HCT116 (cell line): ENCODE results near the gene CCDC137. TPM values are rescaled to one million over a fixed set of nuclear protein-coding genes. Genes with fewer than 3 reads are reported as not detected.

Experiments
- ATAC-seq: fragments of 200-7000 bp; cut with Tn5 transposase; 2 replicates; pipeline ENCODE4 v1.9.1; 2020; ENCODE audit warnings: mild to moderate bottlenecking, moderate library complexity
- BruUV-seq: library from RNA; stranded (reverse); fragments of 400-500 nt; replicated peaks from 2 replicates; lab custom pipeline; 2021; lab: Mats Ljungman, UMichigan
- CTCF ChIA-PET: fragments of 300-600 bp; sonication (Branson Sonifier 250); formaldehyde crosslinking; loops from one replicate; lab custom pipeline; 2021; ENCODE audit warnings: antibody characterized with exemption; lab: Charles Lee
- POLR2A ChIA-PET: fragments of 300-600, 350-600 bp; sonication (Branson Sonifier 250); formaldehyde crosslinking; loops from one replicate; lab custom pipeline; 2021; ENCODE audit warnings: antibody characterized with exemption; lab: Charles Lee
- RAD21 ChIA-PET, 2 experiments: fragments of 300-600 bp; sonication (Branson Sonifier 250); formaldehyde crosslinking; loops; one replicate each; lab custom pipeline; 2023; ENCODE audit warnings: low total read pairs in 2 of 2; ENCODE audit not compliant: uncharacterized antibody in 2 of 2, unreplicated experiment in 2 of 2, low non-redundant PET in 1 of 2; lab: Charles Lee
- DNase-seq: peaks from one replicate; pipeline ENCODE4 v3.0.0-alpha.2; 2010; ENCODE audit warnings: low read depth, low spot score
- H2AFZ ChIP-seq: fragments of 200-600 bp; shearing (Covaris generic), sonication (generic); 2 replicates; pipeline ENCODE4 v1.6.1; 2017; ENCODE audit warnings: low read depth, mixed run types, mixed read lengths, antibody characterized with exemption, low read length; ENCODE audit not compliant: poor library complexity, severe bottlenecking
- H3K27ac ChIP-seq: 2 replicates; pipeline ENCODE4 v1.5.1; 2012; ENCODE audit warnings: low read depth, low read length
- H3K27me3 ChIP-seq: fragments of 200-600 bp; sonication (generic); 2 replicates; pipeline ENCODE4 v1.6.1; 2016; ENCODE audit warnings: mixed run types, low read length, mixed read lengths; ENCODE audit not compliant: insufficient read depth
- H3K36me3 ChIP-seq, 2 experiments: fragments of 200-500 bp in 1 of 2; fragments of 200-600 bp in 1 of 2; sonication (Bioruptor generic) in 1 of 2; sonication (generic) in 1 of 2; 2 replicates each; pipeline versions ENCODE4 v1.5.1 to v1.6.1; 2014 to 2016; ENCODE audit warnings: low read length in 2 of 2, inconsistent platforms in 1 of 2, mixed read lengths in 1 of 2, mixed run types in 1 of 2; ENCODE audit not compliant: insufficient read depth in 2 of 2, control insufficient read depth in 1 of 2
- H3K4me1 ChIP-seq, 2 experiments: fragments of 200-600 bp in 1 of 2; sonication (generic) in 1 of 2; 2 replicates each; pipeline versions ENCODE4 v1.5.1 to v1.6.1; 2012 to 2017; ENCODE audit warnings: low read length in 2 of 2, inconsistent platforms in 1 of 2, mild to moderate bottlenecking in 1 of 2, mixed read lengths in 1 of 2, mixed run types in 1 of 2, moderate library complexity in 1 of 2; ENCODE audit not compliant: insufficient read depth in 2 of 2, control insufficient read depth in 1 of 2
- H3K4me2 ChIP-seq: fragments of 200-600 bp; sonication (generic); 2 replicates; pipeline ENCODE4 v1.6.1; 2017; ENCODE audit warnings: mixed run types, low read length, mixed read lengths
- H3K4me3 ChIP-seq, 2 experiments: fragments of 200-600 bp in 1 of 2; sonication (generic) in 1 of 2; replicated peaks in 1 of 2; 2 replicates each; pipeline ENCODE4 v1.5.1; 2011 to 2016; ENCODE audit warnings: low read length in 2 of 2, control low read depth in 1 of 2, low read depth in 1 of 2, mild to moderate bottlenecking in 1 of 2, mixed read lengths in 1 of 2, mixed run types in 1 of 2
- H3K79me2 ChIP-seq: fragments of 200-600 bp; sonication (generic); 2 replicates; pipeline ENCODE4 v1.6.1; 2017; ENCODE audit warnings: mild to moderate bottlenecking, mixed run types, low read length, moderate library complexity, mixed read lengths; ENCODE audit not compliant: insufficient read depth
- H3K9ac ChIP-seq: fragments of 200-600 bp; sonication (generic); 2 replicates; pipeline ENCODE4 v1.6.1; 2016; ENCODE audit warnings: low read length, mixed read lengths
- H3K9me2 ChIP-seq: fragments of 200-600 bp; sonication (generic), shearing (Covaris generic); 2 replicates; pipeline ENCODE4 v1.6.1; 2017; ENCODE audit warnings: mixed run types, mild to moderate bottlenecking, moderate library complexity; ENCODE audit not compliant: insufficient read depth
- H3K9me3 ChIP-seq, 2 experiments: fragments of 200-500 bp in 1 of 2; fragments of 200-600 bp in 1 of 2; sonication (Bioruptor generic) in 1 of 2; sonication (generic) in 1 of 2; 2 replicates each; pipeline ENCODE4 v1.6.1; 2014 to 2017; ENCODE audit warnings: low read length in 2 of 2, mixed read lengths in 2 of 2, inconsistent platforms in 1 of 2, low read depth in 1 of 2, mild to moderate bottlenecking in 1 of 2, mixed run types in 1 of 2, moderate library complexity in 1 of 2; ENCODE audit not compliant: control insufficient read depth in 1 of 2, insufficient read depth in 1 of 2
- H4K20me1 ChIP-seq: fragments of 200-600 bp; sonication (generic), shearing (Covaris generic); 2 replicates; pipeline ENCODE4 v1.6.1; 2017; ENCODE audit warnings: mixed run types, mild to moderate bottlenecking, moderate library complexity; ENCODE audit not compliant: insufficient read depth
- ATF3 ChIP-seq: IDR thresholded peaks from 2 replicates; pipeline ENCODE4 v1.6.1; 2012
- CBX3 ChIP-seq: IDR thresholded peaks from 2 replicates; pipeline ENCODE4 v1.6.1; 2012; ENCODE audit warnings: low read depth
- CEBPB ChIP-seq: IDR thresholded peaks from 2 replicates; pipeline ENCODE4 v1.6.1; 2012; ENCODE audit warnings: low read depth
- EGR1 ChIP-seq: IDR thresholded peaks from 2 replicates; pipeline ENCODE4 v1.6.1; 2012; ENCODE audit warnings: low read depth
- ELF1 ChIP-seq: IDR thresholded peaks from 2 replicates; pipeline ENCODE4 v1.6.1; 2012; ENCODE audit warnings: low read depth, borderline replicate concordance
- EZH2phosphoT487 ChIP-seq: fragments of 200-600 bp; IDR thresholded peaks from 2 replicates; pipeline ENCODE4 v1.6.1; 2018; ENCODE audit warnings: antibody characterized with exemption, borderline replicate concordance
- FOSL1 ChIP-seq: IDR thresholded peaks from 2 replicates; pipeline ENCODE4 v1.6.1; 2012; ENCODE audit warnings: low read depth
- JUND ChIP-seq: IDR thresholded peaks from 2 replicates; pipeline ENCODE4 v1.6.1; 2012
- POLR2A ChIP-seq: IDR thresholded peaks from 2 replicates; pipeline ENCODE4 v1.7.0; 2011; ENCODE audit warnings: borderline replicate concordance; ENCODE audit not compliant: insufficient read depth, insufficient read length; ENCODE audit errors: extremely low read depth
- POLR2AphosphoS5 ChIP-seq: IDR thresholded peaks from 2 replicates; pipeline ENCODE4 v1.6.1; 2011; ENCODE audit warnings: mild to moderate bottlenecking, low read depth, low read length, moderate library complexity
- SIN3A ChIP-seq: IDR thresholded peaks from 2 replicates; pipeline ENCODE4 v1.6.1; 2012; ENCODE audit warnings: low read depth
- SP1 ChIP-seq: IDR thresholded peaks from 2 replicates; pipeline ENCODE4 v1.6.1; 2012; ENCODE audit warnings: low read depth
- SRF ChIP-seq: IDR thresholded peaks from 2 replicates; pipeline ENCODE4 v1.6.1; 2012; ENCODE audit warnings: low read depth
- TCF7L2 ChIP-seq: IDR thresholded peaks from 2 replicates; pipeline ENCODE4 v1.7.0; 2011; ENCODE audit warnings: borderline replicate concordance, inconsistent platforms; ENCODE audit not compliant: insufficient read depth, insufficient read length; ENCODE audit errors: extremely low read depth
- YY1 ChIP-seq: IDR thresholded peaks from 2 replicates; pipeline ENCODE4 v1.6.1; 2011; ENCODE audit warnings: low read length, low read depth, moderate library complexity, mild to moderate bottlenecking; ENCODE audit not compliant: insufficient replicate concordance; ENCODE audit errors: extremely low read depth
- ZFX ChIP-seq: fragments of 450-650 bp; IDR thresholded peaks from 2 replicates; pipeline ENCODE4 v1.6.1; 2017
- ZNF274 ChIP-seq: fragments of 200-500 bp; sonication (Bioruptor generic); IDR thresholded peaks from 2 replicates; pipeline ENCODE4 v1.6.1; 2014; ENCODE audit warnings: mild to moderate bottlenecking, low read depth, low read length, inconsistent platforms
- intact Hi-C: fragments of 100-400 bp; cut with micrococcal nuclease; formaldehyde crosslinking; loops from 2 replicates; pipeline ENCODE4 v1.10.0; 2022
- total RNA-seq: library from RNA; stranded (reverse); gene quantifications from one replicate; pipeline ENCODE4 v1.2.1, GENCODE V29; 2021; ENCODE audit not compliant: unreplicated experiment
- TF ChIP-seq, protein P1 (sequence below): IDR thresholded peaks from 2 replicates; pipeline ENCODE4 v1.6.1; 2012; ENCODE audit warnings: low read depth
- TF ChIP-seq, protein P2 (sequence below): IDR thresholded peaks from 2 replicates; pipeline ENCODE4 v1.6.1; 2011; ENCODE audit warnings: mild to moderate bottlenecking, low read length, moderate library complexity; ENCODE audit not compliant: insufficient replicate concordance; ENCODE audit errors: extremely low read depth
- TF ChIP-seq, protein P3 (sequence below): IDR thresholded peaks from 2 replicates; pipeline ENCODE4 v1.6.1; 2012

Gene CCDC137
- total RNA-seq, 1 experiment from 2014 or later, result 77.5 TPM

DNA sequence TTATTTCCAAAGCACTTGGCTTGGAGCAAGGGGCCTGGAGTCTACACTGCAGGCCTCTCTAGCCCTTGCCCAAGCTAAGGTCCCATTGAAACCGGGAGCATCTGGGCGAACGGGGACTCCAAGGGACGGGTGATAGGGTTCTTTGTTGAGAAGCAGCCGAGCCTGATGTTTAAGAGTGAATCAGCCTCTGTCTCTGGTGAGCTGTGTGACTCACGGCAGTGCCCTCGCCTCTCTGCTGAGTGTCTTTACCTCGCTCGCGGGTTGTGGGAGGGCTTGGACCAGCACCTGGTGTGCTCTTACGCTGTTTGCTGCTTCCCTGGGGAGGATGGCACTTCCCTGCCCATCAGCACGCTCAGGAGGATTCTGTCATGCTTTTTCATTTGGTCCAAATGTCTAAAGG is 18.6 kb downstream of the CCDC137 start (continued):
- TF ChIP-seq ATF3 (no peak), EGR1 (no peak), SIN3A (no peak; the same call in 1 of the 2 replicates)

- ATAC-seq (no peak), DNase-seq (no peak)
- CTCF ChIA-PET, result no interaction called here
- H3K36me3 ChIP-seq, result peaks cover 26 to 65% of the 10 kb centered on the region in 2 experiments
- no peak overlapping the region for H3K4me2 ChIP-seq
- no peaks in the 10 kb centered on the region for H3K9me3 ChIP-seq
- no peak overlapping the region for H2AFZ ChIP-seq
- no peaks in the 10 kb centered on the region for H3K27me3 ChIP-seq
- H4K20me1 ChIP-seq, result peaks cover 6% of the 10 kb centered on the region; the same call in 1 of the 2 replicates
- intact Hi-C loops, result no loop called here
- H3K9me2 ChIP-seq, result no peaks in the 10 kb centered on the region
- POLR2A ChIA-PET, result no interaction called here
- TF ChIP-seq JUND (no peak), ZFX (no peak), CBX3 (no peak), EGR1 (no peak), FOSL1 (no peak), ZNF274 (no peak), SRF (no peak), SP1 (no peak), CEBPB (no peak), EZH2phosphoT487 (no peak), POLR2AphosphoS5 (no peak), POLR2A (no peak), YY1 (no peak), TCF7L2 (no peak), ELF1 (no peak), SIN3A (no peak), ATF3 (no peak)
- TF ChIP-seq, protein P1, sequence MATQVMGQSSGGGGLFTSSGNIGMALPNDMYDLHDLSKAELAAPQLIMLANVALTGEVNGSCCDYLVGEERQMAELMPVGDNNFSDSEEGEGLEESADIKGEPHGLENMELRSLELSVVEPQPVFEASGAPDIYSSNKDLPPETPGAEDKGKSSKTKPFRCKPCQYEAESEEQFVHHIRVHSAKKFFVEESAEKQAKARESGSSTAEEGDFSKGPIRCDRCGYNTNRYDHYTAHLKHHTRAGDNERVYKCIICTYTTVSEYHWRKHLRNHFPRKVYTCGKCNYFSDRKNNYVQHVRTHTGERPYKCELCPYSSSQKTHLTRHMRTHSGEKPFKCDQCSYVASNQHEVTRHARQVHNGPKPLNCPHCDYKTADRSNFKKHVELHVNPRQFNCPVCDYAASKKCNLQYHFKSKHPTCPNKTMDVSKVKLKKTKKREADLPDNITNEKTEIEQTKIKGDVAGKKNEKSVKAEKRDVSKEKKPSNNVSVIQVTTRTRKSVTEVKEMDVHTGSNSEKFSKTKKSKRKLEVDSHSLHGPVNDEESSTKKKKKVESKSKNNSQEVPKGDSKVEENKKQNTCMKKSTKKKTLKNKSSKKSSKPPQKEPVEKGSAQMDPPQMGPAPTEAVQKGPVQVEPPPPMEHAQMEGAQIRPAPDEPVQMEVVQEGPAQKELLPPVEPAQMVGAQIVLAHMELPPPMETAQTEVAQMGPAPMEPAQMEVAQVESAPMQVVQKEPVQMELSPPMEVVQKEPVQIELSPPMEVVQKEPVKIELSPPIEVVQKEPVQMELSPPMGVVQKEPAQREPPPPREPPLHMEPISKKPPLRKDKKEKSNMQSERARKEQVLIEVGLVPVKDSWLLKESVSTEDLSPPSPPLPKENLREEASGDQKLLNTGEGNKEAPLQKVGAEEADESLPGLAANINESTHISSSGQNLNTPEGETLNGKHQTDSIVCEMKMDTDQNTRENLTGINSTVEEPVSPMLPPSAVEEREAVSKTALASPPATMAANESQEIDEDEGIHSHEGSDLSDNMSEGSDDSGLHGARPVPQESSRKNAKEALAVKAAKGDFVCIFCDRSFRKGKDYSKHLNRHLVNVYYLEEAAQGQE, result no peak
- TF ChIP-seq, protein P2, sequence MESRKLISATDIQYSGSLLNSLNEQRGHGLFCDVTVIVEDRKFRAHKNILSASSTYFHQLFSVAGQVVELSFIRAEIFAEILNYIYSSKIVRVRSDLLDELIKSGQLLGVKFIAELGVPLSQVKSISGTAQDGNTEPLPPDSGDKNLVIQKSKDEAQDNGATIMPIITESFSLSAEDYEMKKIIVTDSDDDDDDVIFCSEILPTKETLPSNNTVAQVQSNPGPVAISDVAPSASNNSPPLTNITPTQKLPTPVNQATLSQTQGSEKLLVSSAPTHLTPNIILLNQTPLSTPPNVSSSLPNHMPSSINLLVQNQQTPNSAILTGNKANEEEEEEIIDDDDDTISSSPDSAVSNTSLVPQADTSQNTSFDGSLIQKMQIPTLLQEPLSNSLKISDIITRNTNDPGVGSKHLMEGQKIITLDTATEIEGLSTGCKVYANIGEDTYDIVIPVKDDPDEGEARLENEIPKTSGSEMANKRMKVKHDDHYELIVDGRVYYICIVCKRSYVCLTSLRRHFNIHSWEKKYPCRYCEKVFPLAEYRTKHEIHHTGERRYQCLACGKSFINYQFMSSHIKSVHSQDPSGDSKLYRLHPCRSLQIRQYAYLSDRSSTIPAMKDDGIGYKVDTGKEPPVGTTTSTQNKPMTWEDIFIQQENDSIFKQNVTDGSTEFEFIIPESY, result no peak
- TF ChIP-seq, protein P3, sequence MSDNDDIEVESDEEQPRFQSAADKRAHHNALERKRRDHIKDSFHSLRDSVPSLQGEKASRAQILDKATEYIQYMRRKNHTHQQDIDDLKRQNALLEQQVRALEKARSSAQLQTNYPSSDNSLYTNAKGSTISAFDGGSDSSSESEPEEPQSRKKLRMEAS, result no peak
- TF ChIP-seq, all 23 proteins: peak for 0
- H3K4me1 ChIP-seq, result peaks cover 18 to 23% of the 10 kb centered on the region in 2 experiments
- H3K79me2 ChIP-seq, result peaks cover 88% of the 10 kb centered on the region
- RAD21 ChIA-PET, result no interaction called here
- peak overlapping the region; percentile 0; the same call in 1 of the 2 replicates for H3K27ac ChIP-seq
- no TSS peak for BruUV-seq
- no peak overlapping the region for H3K4me3 ChIP-seq
- H3K9ac ChIP-seq, result no peak overlapping the region
These were observed 20.1 kb downstream of the CCDC137 start for GRCh38 chr17:81686614-81687013.
